Breast epithelium (tissue), 3 donors: ENCODE data around the gene YTHDF1.

Source experiments
- CTCF ChIP-seq, 3 donors: fragments of 450-650 bp; IDR thresholded peaks; one replicate each; pipeline ENCODE4 v1.5.1; 2016 to 2017; ENCODE audit warnings: antibody characterized with exemption in 3 of 3, mild to moderate bottlenecking in 3 of 3, moderate library complexity in 3 of 3
- POLR2A ChIP-seq: fragments of 450-650 bp; IDR thresholded peaks from one replicate; pipeline ENCODE4 v1.6.1; 2016; ENCODE audit warnings: antibody characterized with exemption, mild to moderate bottlenecking, moderate library complexity
- POLR2AphosphoS5 ChIP-seq, 3 donors: sonication (generic); formaldehyde crosslinking; IDR thresholded peaks; one replicate each; pipeline ENCODE4 v1.6.1; 2017; ENCODE audit warnings: antibody characterized with exemption in 3 of 3

- no peak for TF ChIP-seq POLR2AphosphoS5 (IDR thresholded peaks at IDR 0.05)
- no peak for TF ChIP-seq CTCF (IDR thresholded peaks at IDR 0.05)
- TF ChIP-seq POLR2A = no peak
These were observed 31.8 kb upstream of the YTHDF1 start for GRCh38 chr20:63247671-63248228.
